HL-60/S4 treated with retinoic acid at 250 ng/mL for 4 days and 3 days (cell line): ENCODE data around the gene REV3L.
"Not testable (repeated sequence)": the region's sequence is repeated elsewhere in the genome, so short reads cannot be mapped to it uniquely, and the experiment has no call there.

Experiments
- in situ Hi-C: fragments of 300-500 bp; cut with MboI; formaldehyde crosslinking; loops from 2 replicates; pipeline ENCODE4 v1.7.0; 2022; ENCODE audit warnings: low sequenced_read_pairs

The REV3L gene

GRCh38 chr6:111482959-111483735 is at the start of gene REV3L:
Gene REV3L, minus strand, starts transcription at chr6:111483218. Its CDS starts 330 bp downstream, at chr6:111482888.
- in situ Hi-C loops, result no loop called here

DNA sequence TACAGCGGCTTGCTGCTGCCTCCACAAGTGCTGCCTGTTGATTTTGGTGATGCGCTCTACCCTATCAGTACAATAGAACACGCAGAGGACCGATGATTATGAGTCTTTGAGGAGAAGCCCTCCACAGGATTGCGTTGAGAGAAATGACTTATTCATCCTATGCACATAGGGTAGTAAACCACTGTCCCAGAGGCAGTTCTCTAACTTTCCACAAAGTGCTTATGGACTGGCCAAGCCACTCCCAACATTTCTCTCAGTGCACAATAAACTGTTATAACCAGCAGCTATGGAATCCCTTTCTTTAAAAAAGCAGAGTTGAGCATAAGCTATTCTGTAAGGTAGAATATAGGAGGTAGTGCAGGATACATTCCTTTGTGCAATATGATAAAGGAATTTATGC is 48.2 kb upstream of the REV3L start:
- in situ Hi-C loops, result no loop called here

DNA sequence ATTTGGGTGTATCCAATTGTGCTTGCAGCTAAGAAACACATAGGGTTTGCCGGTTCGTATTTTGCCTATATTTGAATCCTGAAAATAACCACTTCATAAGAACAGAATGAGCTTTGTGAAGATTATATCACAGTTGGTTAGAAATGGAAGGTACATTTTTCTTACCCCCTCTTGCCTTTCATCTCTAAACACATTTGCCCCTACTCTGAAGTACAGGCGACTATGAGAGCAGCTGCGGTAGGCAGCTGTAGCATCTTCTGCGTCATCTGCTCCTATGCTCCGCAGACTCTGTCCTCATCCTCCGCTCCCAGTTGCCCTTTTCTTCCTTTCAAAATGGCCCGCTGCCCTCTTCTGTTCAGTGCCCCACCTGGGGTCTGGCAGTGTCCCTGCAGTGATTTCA is 47.6 kb upstream of the REV3L start:
- in situ Hi-C loops, result no loop called here

- in situ Hi-C loops, result no loop called here
Observed at GRCh38 chr6:111530218-111530617, 47.2 kb upstream of the REV3L start.

DNA sequence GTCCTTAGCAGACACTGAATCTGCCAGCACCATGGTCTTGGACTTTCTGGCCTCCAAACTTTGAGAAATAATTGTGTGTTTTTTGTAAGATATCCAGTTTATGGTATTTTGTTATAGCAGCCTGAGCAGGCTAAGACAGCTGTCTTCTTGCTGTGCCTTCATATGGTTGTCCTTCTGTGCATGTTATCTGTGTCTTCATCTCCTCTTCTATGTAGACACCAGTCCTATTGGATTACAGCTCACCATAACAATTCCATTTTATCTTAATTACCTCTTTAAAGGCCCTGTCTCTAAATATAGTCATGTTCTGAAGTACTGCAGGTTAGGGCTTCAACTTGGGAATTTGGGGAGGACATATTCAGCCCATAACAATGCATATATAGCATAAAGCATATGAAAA is 44.3 kb upstream of the REV3L start:
- in situ Hi-C loops, result no loop called here

DNA sequence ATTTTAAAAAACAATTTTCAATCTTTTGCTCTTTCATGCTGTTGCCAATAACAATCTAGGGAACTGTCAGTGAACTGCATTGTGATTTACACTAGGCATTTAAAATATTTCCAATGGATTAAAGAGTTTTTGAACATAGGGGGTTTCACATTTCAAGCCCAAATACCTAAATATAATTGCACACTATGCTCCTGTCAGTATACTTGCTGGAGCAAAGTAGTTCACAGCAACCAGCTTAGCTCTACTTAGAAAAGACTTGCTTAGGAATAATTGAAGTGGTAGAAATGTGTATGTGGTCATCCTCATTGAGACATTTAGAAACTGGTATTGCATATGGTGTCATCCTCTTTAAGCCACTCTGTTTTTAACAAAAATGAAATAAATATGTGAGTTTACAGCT is 41.7 kb upstream of the REV3L start:
- in situ Hi-C loops, result no loop called here

GRCh38 chr6:111524252-111524651 is 41.2 kb upstream of the REV3L start:
- in situ Hi-C loops, result no loop called here

DNA sequence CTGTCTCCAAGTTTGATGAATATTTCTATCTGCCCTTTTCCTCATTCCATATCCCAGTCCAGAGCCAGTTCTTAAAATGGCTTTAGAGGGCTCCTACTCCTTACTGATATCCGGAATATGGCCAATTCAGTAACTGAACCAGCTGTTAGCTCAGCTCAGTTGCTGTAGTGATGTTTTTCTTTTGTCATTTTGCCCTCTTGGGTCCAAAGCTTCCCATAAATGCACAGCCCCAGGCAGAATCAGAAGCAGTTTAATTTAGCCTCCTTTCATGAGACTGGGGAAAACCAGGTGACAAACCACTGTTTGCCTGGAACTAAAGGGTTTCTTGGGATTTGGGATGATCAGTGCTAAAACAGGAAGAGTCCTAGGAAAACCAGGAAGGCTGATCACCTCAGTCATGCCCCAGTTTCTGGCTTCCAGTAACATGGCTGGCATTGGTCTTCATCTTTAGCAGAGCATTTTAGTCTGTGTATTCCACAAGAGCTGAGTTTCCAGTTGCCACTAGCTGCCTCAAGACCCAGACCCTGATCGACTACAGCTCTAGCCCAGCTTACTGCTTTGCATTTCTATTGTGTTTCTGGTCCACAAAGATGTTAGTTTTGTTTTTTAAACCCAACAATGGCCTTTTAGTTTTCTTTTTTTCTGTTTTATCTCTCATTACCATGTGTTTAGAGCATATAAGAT is 40.6 kb upstream of the REV3L start:
- in situ Hi-C loops, result no loop called here

DNA sequence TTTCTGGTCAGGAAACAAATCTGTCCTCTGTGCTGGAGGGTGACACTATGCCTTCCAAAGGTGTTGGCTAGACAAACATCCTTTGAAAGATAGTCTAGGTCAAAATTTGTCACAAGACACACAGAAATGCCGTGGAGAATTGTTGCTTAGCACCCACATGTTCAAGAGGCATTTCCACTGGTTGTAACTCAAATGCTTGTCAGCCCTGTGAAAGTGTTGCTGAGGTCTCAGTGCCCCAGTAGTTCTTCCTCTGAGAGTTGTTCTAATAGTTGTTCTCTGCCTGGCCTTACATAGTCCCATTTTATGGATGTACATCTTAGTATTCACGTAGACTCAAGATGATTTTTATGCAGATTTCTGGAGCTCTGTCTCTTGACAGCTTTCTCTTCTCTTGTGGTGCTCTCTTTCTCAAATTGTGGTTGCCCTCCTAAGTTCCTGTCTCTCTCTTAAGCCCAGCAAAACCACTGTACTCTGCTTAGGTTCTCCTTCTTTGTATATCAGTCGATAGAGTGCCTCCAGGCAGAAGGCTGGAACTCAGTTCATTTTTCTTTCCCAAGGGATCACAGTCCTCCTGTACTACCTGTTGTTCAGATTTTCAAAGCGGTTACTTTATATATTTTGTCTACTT is 39.5 kb upstream of the REV3L start:
- in situ Hi-C loops, result no loop called here

- in situ Hi-C loops, result no loop called here
Observed at GRCh38 chr6:111521497-111522270, 38.7 kb upstream of the REV3L start.

DNA sequence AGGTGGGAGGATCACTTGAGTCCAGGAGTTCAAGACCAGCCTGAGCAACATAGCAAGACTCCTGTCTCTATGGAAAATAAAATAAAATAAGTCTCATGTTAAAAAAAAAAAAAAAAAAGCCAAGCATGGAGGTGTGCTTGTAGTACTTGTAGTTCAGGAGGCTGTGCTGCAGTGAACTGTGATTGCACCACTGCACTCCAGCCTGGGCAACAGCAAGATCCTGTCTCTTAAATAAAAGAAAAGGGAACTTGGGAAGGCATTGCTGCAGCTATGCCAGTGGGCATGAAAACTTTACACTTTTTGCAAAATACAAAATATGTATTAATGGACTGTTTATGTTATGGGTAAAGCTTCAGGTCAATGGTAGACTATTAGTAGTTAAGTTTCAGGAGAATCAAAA is 37.5 kb upstream of the REV3L start:
- in situ Hi-C loops, result no loop called here

DNA sequence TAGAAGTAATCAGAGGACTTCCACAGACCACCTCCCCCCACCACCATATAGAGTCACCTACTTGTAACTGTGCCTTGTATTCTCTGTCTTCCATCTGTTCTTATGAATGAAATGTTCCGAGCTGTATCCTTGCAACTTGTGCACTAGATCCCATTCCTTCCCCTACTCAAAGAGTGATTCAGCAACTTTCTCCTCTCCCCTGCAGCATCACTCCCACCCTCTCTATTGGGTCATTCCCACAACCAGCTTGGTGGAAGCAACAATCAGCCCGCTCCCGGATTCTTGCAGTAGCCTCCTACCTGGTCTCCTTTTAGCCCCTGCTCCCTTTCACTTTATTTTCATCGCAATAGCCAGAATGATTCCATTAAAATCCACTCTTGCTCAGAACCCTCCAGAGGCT is 34.9 kb upstream of the REV3L start:
- in situ Hi-C loops, result no loop called here

DNA sequence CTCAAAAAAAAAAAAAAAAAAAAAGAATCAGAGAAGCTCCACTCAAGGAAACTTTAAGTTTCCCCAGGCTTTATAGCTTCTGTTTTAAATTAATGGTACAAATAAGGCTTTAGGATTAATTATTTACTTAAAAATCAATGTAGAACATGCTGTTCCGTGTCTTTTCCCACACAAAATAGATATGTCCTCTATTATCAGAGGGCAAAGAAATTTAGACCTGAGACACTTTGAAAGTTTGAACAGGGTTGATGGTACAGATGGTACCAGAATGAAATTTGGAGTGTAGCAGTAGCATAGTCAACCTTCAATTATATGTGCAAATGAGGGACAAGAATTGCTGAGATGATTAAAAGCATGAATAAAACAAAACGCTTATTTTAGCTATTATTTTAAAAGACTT is 32.2 kb upstream of the REV3L start:
- in situ Hi-C loops, result no loop called here

GRCh38 chr6:111514531-111514930 is 31.5 kb upstream of the REV3L start:
- in situ Hi-C loops, result not testable (repeated sequence)

- in situ Hi-C loops, result not testable (repeated sequence)
Observed at GRCh38 chr6:111507219-111507618, 24.2 kb upstream of the REV3L start.

- in situ Hi-C loops, result not testable (repeated sequence)
Observed at GRCh38 chr6:111505498-111505897, 22.5 kb upstream of the REV3L start.

DNA sequence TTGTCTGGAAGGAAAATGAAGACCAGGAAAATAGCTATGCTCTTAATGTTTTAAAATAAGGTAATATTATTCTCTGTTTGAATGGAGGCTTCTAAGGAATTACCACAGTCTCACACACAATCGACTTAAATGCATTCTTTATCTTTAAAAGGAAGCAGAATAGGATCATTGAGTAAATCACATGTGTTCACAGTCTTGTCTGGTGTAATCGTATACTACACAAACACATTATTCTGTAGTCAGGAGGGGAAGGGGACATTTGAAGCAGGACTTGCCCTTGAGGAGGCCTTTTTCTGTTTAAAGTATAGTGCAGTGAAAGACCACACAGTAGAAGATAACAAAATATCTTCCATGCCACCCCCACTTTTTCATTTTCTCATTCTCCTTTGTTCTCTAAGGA is 20.6 kb upstream of the REV3L start:
- in situ Hi-C loops, result no loop called here

DNA sequence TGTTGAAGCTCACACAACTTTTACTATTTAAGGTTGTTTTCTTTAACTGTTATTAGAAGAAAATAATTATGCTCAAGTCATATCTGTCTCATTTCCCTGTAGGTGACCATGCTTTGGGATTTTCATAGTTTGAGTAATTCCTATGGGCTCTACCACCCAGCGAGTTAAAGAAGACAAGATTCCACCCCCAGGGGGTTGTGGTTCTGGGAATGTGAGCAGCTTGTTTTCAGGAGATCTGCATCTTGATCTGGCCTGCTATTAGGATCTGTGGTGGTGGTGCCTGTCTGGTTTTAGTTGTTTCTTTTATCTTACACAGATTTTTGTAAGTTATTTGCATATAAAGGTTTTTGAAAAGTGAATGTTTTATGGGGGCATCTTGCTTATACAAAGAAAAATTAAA is 20.2 kb upstream of the REV3L start:
- in situ Hi-C loops, result no loop called here

DNA sequence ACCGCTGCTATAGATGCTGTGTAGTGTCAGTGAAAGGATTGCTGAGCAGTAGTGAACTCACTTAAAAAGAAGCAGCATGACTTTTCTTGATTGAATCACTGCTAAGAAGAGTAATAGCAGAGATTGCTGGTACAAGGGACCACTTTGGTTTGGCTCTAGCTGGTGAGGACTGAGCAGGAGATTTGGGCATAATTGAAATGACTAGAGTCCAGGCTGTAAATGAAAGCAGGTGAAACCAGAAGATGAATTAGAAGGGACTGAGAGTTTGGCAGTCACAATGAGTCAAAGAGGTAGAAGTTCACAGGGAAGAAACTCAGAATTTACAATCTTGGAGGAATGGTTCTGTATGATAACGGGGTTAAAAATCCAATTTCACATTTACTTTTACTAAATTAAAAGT is 19.1 kb upstream of the REV3L start:
- in situ Hi-C loops, result no loop called here

DNA sequence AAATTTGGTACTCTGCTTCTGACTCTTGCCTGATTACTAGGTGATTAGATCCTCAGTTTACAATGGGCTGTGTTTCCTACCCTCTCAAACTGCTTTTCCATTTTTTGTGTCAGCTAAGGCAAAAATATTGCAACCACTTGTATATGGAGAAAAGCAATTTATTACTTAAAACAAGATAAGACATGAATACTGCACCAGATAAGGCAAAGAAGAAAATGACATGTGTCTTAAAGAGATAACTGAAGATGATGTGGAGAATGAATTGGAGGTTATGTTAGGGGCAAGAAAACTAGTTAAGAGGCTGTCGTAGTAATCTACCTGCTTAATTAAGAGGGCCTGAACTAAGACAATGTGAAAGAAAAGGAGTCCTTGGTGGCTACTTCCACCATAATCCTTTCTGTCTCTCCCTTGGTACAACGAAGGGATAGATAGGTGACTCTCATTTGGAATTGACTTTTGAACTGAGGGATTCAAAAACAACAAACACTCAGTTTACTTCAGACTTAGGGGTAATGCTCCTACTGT is 16.3 kb upstream of the REV3L start:
- in situ Hi-C loops, result no loop called here
